Peyer's patch (tissue), 4 donors: ENCODE measurements around the gene MARK3. TPM values are rescaled to one million over a fixed set of nuclear protein-coding genes. Genes with fewer than 3 reads are reported as not detected.

Source experiments
- DNase-seq, 3 donors: peaks; one replicate each; pipeline ENCODE4 v3.0.0-alpha.2; 2017 to 2019
- H3K27ac ChIP-seq, 4 donors: fragments of 200-600 bp; sonication (generic); one replicate each; pipeline ENCODE4 v1.5.1; 2016 to 2019
- H3K27me3 ChIP-seq, 2 donors: fragments of 200-600 bp; sonication (generic); one replicate each; pipeline ENCODE4 v1.5.1; 2019
- H3K36me3 ChIP-seq, 3 donors: fragments of 200-600 bp; sonication (generic); one replicate each; pipeline ENCODE4 v1.5.1; 2016 to 2019
- H3K4me1 ChIP-seq, 4 donors: fragments of 200-600 bp; sonication (generic); one replicate each; pipeline ENCODE4 v1.5.1; 2016 to 2019
- H3K4me3 ChIP-seq, 4 donors: fragments of 200-600 bp; sonication (generic); 1 replicate in 3 of 4; 2 replicates in 1 of 4; pipeline ENCODE4 v1.5.1; 2016 to 2019; ENCODE audit warnings: mild to moderate bottlenecking in 1 of 4
- H3K9me3 ChIP-seq, 4 donors: fragments of 200-600 bp; sonication (generic); one replicate each; pipeline ENCODE4 v1.5.1; 2016 to 2019; ENCODE audit warnings: mild to moderate bottlenecking in 1 of 4
- CTCF ChIP-seq, 6 experiments: fragments of 450-650 bp in 4 of 6; fragments of 200-600 bp in 2 of 6; sonication (generic) in 1 of 6; IDR thresholded peaks; one replicate each; pipeline ENCODE4 v1.5.1; 2017 to 2019; ENCODE audit warnings: antibody characterized with exemption in 6 of 6, mild to moderate bottlenecking in 3 of 6, moderate library complexity in 1 of 6
- POLR2A ChIP-seq, 2 donors: fragments of 450-650 bp; IDR thresholded peaks; one replicate each; pipeline ENCODE4 v1.5.1; 2017; ENCODE audit warnings: antibody characterized with exemption in 2 of 2, mild to moderate bottlenecking in 2 of 2, moderate library complexity in 2 of 2
- total RNA-seq, 4 donors: library from RNA; depleted of rRNA; stranded (reverse); fragments of >200 nt; gene quantifications; one replicate each; pipeline ENCODE4 v1.1.0, GENCODE V29; 2016

Gene MARK3
- total RNA-seq, 4 donors from 2014 or later: 76.0 to 196 (median 99.5) TPM

- Histone ChIP-seq H3K36me3 (no peaks in the 10 kb centered on the region), H3K4me1 (no peaks in the 10 kb centered on the region), H3K9me3 (peaks cover 0 to 4% (median 0%) of the 10 kb centered on the region in 4 donors), H3K27ac (no peak overlapping the region), H3K27me3 (no peaks in the 10 kb centered on the region), H3K4me3 (no peak overlapping the region)
- DNase-seq: no peak
- TF ChIP-seq CTCF (IDR thresholded peaks at IDR 0.05): no peak
- TF ChIP-seq POLR2A (IDR thresholded peaks at IDR 0.05): no peak
Observed at GRCh38 chr14:103367995-103368394, 17.2 kb upstream of the MARK3 start.

GRCh38 chr14:103370087-103370486 lies 15.1 kb upstream of the MARK3 start:
- Histone ChIP-seq H3K27me3 (no peaks in the 10 kb centered on the region), H3K27ac (no peak overlapping the region), H3K4me1 (no peaks in the 10 kb centered on the region), H3K36me3 (no peaks in the 10 kb centered on the region), H3K9me3 (no peaks in the 10 kb centered on the region), H3K4me3 (no peak overlapping the region)
- no peak for TF ChIP-seq POLR2A (IDR thresholded peaks at IDR 0.05)
- no peak for TF ChIP-seq CTCF (IDR thresholded peaks at IDR 0.05)
- no peak for DNase-seq

GRCh38 chr14:103372017-103372416 lies 13.2 kb upstream of the MARK3 start:
- H3K9me3 ChIP-seq: no peaks in the 10 kb centered on the region
- no peak overlapping the region for H3K27ac ChIP-seq
- no peaks in the 10 kb centered on the region for H3K36me3 ChIP-seq
- H3K27me3 ChIP-seq: no peaks in the 10 kb centered on the region
- H3K4me3 ChIP-seq: no peak overlapping the region
- no peak for TF ChIP-seq CTCF (IDR thresholded peaks at IDR 0.05)
- TF ChIP-seq POLR2A (IDR thresholded peaks at IDR 0.05): no peak
- H3K4me1 ChIP-seq: no peaks in the 10 kb centered on the region
- no peak for DNase-seq

GRCh38 chr14:103372552-103373304 lies 12.5 kb upstream of the MARK3 start:
- Histone ChIP-seq H3K9me3 (no peaks in the 10 kb centered on the region), H3K4me1 (no peaks in the 10 kb centered on the region), H3K27ac (no peak overlapping the region), H3K4me3 (no peak overlapping the region), H3K27me3 (no peaks in the 10 kb centered on the region), H3K36me3 (no peaks in the 10 kb centered on the region)
- no peak for TF ChIP-seq POLR2A (IDR thresholded peaks at IDR 0.05)
- TF ChIP-seq CTCF (IDR thresholded peaks at IDR 0.05): no peak
- DNase-seq: peak in 1 of 3 donors; percentile 32

- H3K4me1 ChIP-seq: no peaks in the 10 kb centered on the region
- H3K36me3 ChIP-seq: no peaks in the 10 kb centered on the region
- TF ChIP-seq CTCF (IDR thresholded peaks at IDR 0.05): no peak
- no peak for TF ChIP-seq POLR2A (IDR thresholded peaks at IDR 0.05)
- H3K4me3 ChIP-seq: no peak overlapping the region
- H3K27me3 ChIP-seq: no peaks in the 10 kb centered on the region
- no peaks in the 10 kb centered on the region for H3K9me3 ChIP-seq
- H3K27ac ChIP-seq: no peak overlapping the region
- no peak for DNase-seq
Observed at GRCh38 chr14:103374121-103374520, 11.1 kb upstream of the MARK3 start.
